Cardiac muscle cell (in vitro differentiated cells and primary cell): ENCODE measurements around the gene KRT73. TPM values are rescaled to one million over a fixed set of nuclear protein-coding genes. Genes with fewer than 3 reads are reported as not detected.

Experiments
- DNase-seq, 2 donors: peaks; one replicate each; pipeline versions ENCODE4 v3.0.0 to v3.0.0-alpha.2; 2010 to 2017; ENCODE audit warnings: low read depth in 1 of 2, low spot score in 1 of 2
- H3K27ac ChIP-seq: fragments of 200-600 bp; sonication (generic); 2 replicates; pipeline ENCODE4 v1.5.1; 2016
- H3K27me3 ChIP-seq: fragments of 200-600 bp; sonication (generic); 2 replicates; pipeline ENCODE4 v1.6.0; 2016; ENCODE audit warnings: control low read depth
- H3K36me3 ChIP-seq: fragments of 200-600 bp; sonication (generic); 2 replicates; pipeline ENCODE4 v1.5.1; 2016; ENCODE audit warnings: control low read depth
- H3K4me1 ChIP-seq: fragments of 200-600 bp; sonication (generic); 2 replicates; pipeline ENCODE4 v1.8.1; 2017; ENCODE audit warnings: low read depth, mild to moderate bottlenecking, mixed run types
- H3K4me3 ChIP-seq: fragments of 200-600 bp; sonication (generic); 2 replicates; pipeline ENCODE4 v1.5.1; 2016; ENCODE audit warnings: mild to moderate bottlenecking
- H3K9me3 ChIP-seq: fragments of 200-600 bp; sonication (generic); 2 replicates; pipeline ENCODE4 v1.5.1; 2017; ENCODE audit warnings: low read depth, mild to moderate bottlenecking, control low read depth
- polyA plus RNA-seq: library from polyadenylated mRNA; unstranded; fragments of >200 nt; fragmentation: Nextera tagmentation; extraction: Ambion mirVana; gene quantifications from 2 replicates; pipeline ENCODE4 v1.2.1, GENCODE V29; 2016
- total RNA-seq: library from RNA; depleted of rRNA; stranded (reverse); fragments of >200 nt; gene quantifications from 2 replicates; pipeline ENCODE4 v1.2.3, GENCODE V29; 2016
- TF ChIP-seq, protein P1 (sequence below): IDR thresholded peaks from 2 replicates; pipeline ENCODE4 v1.5.1; 2012; ENCODE audit warnings: low read depth, mild to moderate bottlenecking, low read length

KRT73 gene
- total and polyA plus RNA-seq, 2 experiments from 2014 or later: not detected

DNA sequence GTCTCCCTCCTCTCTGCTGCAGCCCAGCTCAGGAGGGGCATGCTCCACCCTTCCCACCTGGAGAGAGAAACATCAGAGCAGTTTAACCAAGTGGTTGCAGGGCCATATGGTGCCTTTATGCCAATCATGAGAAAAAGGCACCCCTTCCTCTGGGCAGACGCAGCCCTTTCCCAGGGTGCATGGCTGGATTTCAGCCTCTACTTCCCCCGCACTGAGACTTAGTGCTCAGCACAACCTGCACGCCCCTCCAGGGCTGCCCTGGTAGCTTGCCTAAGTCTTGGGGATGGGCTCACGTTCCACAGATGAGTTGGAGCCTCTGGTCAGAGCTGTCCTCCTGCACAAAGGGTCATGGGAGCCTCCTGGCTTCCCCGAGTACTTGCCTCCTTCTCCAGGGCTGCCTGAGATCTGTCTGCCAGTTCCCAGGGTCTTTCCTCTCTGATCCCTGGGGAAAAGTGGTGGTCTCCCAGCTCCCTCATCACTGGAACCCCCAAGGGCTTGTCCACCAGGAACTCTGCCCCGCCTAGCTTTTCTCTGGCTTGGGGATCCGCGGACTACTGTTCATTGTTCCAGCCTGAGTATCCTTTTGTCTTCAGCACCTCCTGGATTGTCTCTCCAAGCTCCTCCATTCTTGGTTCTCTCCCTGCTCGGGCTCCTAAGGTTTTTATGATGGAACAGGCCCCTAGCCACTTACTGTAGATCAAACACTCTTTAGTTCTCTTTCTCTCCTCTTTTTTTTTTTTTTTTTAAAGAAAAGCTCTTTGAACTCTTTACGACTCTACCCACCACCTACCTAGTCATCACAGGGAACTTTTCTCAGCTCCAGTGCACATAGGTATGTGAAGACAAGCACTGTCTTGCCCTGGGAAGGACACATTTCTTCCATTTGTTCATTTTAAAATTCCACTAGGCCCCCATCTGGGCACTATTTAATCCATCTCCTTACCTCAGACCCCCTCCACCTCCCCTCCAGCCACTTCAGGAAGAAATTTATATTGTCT, 38.6 kb downstream of the KRT73 start:
- Histone ChIP-seq H3K27ac (no peak overlapping the region), H3K9me3 (no peaks in the 10 kb centered on the region), H3K27me3 (peaks cover 8% of the 10 kb centered on the region), H3K36me3 (no peaks in the 10 kb centered on the region), H3K4me3 (no peak overlapping the region), H3K4me1 (no peaks in the 10 kb centered on the region)
- DNase-seq: no peak
- TF ChIP-seq, protein P1, sequence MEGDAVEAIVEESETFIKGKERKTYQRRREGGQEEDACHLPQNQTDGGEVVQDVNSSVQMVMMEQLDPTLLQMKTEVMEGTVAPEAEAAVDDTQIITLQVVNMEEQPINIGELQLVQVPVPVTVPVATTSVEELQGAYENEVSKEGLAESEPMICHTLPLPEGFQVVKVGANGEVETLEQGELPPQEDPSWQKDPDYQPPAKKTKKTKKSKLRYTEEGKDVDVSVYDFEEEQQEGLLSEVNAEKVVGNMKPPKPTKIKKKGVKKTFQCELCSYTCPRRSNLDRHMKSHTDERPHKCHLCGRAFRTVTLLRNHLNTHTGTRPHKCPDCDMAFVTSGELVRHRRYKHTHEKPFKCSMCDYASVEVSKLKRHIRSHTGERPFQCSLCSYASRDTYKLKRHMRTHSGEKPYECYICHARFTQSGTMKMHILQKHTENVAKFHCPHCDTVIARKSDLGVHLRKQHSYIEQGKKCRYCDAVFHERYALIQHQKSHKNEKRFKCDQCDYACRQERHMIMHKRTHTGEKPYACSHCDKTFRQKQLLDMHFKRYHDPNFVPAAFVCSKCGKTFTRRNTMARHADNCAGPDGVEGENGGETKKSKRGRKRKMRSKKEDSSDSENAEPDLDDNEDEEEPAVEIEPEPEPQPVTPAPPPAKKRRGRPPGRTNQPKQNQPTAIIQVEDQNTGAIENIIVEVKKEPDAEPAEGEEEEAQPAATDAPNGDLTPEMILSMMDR: no peak

DNA sequence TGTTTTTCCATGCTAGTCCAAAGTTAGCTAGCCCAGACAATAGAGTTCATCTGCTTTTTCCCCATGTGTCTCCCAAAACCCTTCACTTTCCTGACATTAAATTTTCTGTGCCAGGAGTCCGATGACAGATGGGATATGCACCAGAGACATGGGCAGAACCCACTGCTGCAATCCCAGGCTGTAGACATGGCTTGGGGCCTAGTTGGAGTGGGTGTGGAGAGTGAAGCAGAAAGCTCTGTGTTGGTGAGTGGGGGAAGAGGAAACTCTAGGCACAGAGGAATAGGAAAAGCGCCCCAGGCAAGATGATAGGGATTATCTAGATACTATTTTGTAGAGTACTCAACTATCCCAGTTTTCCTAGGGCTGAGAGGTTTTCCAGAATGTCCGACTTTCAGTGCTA, 39.9 kb downstream of the KRT73 start:
- H3K4me3 ChIP-seq: no peak overlapping the region
- no peak overlapping the region for H3K27ac ChIP-seq
- TF ChIP-seq, protein P1: no peak
- H3K27me3 ChIP-seq: peaks cover 12% of the 10 kb centered on the region
- H3K9me3 ChIP-seq: no peaks in the 10 kb centered on the region
- no peaks in the 10 kb centered on the region for H3K4me1 ChIP-seq
- no peak for DNase-seq
- H3K36me3 ChIP-seq: no peaks in the 10 kb centered on the region

DNA sequence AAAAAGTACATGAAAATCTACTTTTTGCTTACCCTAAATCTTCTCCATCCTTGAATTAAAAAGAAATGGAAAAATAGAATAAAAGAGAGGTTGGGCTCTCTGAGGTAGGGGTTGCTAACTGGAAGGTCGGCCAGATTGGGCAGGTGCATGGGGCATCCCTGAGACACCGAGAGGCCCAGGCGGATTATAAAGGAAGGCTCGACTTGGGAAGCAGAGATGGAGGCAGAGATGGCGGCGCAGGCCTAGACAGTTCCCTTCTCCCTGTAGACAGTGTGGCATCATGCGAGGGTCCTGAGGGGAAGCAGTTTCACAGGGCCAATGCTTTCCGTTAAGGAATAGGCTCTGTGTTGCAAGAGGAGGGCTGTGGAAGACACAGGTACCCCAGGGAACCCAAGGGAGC, 41.0 kb downstream of the KRT73 start:
- H3K27me3 ChIP-seq: peaks cover 17% of the 10 kb centered on the region
- no peaks in the 10 kb centered on the region for H3K36me3 ChIP-seq
- H3K27ac ChIP-seq: no peak overlapping the region
- H3K4me3 ChIP-seq: no peak overlapping the region
- no peaks in the 10 kb centered on the region for H3K9me3 ChIP-seq
- DNase-seq: no peak
- H3K4me1 ChIP-seq: no peaks in the 10 kb centered on the region
- TF ChIP-seq, protein P1: no peak

DNA sequence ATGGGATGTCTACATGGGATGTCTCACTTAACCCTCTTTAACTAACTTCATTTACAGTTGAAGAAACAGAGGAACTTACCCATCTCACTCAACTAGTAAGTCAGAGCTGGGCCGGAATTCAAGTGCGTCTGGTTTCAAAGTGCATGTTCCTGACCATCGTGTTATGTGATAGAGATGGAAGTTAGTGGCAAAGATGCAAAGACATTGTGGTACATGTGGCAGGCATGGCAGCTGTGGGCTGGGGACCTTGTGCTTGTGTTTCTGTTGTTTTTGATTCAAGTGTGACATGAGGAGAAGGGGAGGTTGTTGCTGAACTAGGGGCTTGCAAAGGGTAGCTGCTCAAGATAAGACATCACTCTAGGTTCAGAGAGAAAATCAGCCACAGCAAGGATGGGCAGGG, 42.4 kb downstream of the KRT73 start:
- Histone ChIP-seq H3K36me3 (no peaks in the 10 kb centered on the region), H3K4me3 (no peak overlapping the region), H3K9me3 (no peaks in the 10 kb centered on the region), H3K27ac (no peak overlapping the region), H3K27me3 (peaks cover 22% of the 10 kb centered on the region), H3K4me1 (no peaks in the 10 kb centered on the region)
- TF ChIP-seq, protein P1: no peak
- no peak for DNase-seq

DNA sequence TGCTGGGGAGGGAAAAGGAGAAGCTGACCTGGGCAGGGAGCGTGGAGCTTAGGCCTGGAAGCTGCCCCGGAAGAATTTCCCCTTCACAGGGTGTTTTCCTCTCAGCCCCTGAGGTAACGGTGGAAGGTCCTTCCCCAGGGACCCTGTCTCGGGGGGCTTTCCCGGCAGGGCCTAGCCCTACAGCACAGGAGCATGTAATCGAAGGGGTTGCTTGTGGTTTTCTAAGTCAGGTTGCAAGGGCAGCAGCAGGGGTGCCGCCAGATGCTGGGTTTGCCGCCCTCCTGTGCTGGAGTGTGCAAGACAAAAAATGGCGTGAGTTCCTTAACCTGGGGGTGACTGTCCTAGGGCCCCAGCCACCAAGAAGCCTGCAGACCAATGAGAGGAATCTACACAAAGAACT, 43.1 kb downstream of the KRT73 start:
- DNase-seq: no peak
- H3K4me1 ChIP-seq: no peaks in the 10 kb centered on the region
- H3K27me3 ChIP-seq: peaks cover 27% of the 10 kb centered on the region
- no peak overlapping the region for H3K4me3 ChIP-seq
- TF ChIP-seq, protein P1: no peak
- no peaks in the 10 kb centered on the region for H3K9me3 ChIP-seq
- H3K36me3 ChIP-seq: no peaks in the 10 kb centered on the region
- H3K27ac ChIP-seq: no peak overlapping the region
